ENCODE results near the gene CFAP107. TPM values are rescaled to one million over a fixed set of nuclear protein-coding genes. Genes with fewer than 3 reads are reported as not detected.

CFAP107 gene
- total RNA-seq, 1 experiment from 2014 or later: not detected

Other genes starting within 250 kb of the CFAP107 start
- not detected in 2 replicates for gene DHRS3, start 128.0 kb upstream of the CFAP107 start, total RNA-seq (2014; rRNA removed; shearing (Covaris generic))
- not detected in 2 replicates for gene AADACL4, start 102.1 kb upstream of the CFAP107 start, total RNA-seq (2014; rRNA removed; shearing (Covaris generic))
- gene AADACL3, start 30.1 kb upstream of the CFAP107 start, total RNA-seq (2014; rRNA removed; shearing (Covaris generic)): not detected in 2 replicates
- gene PRAMEF12, start 27.5 kb downstream of the CFAP107 start, total RNA-seq (2014; rRNA removed; shearing (Covaris generic)): not detected in 2 replicates
- not detected in 2 replicates for gene PRAMEF1, start 45.2 kb downstream of the CFAP107 start, total RNA-seq (2014; rRNA removed; shearing (Covaris generic))
- not detected in 2 replicates for gene PRAMEF11, start 85.2 kb downstream of the CFAP107 start, total RNA-seq (2014; rRNA removed; shearing (Covaris generic))
- gene HNRNPCL1, start 102.5 kb downstream of the CFAP107 start, total RNA-seq (2014; rRNA removed; shearing (Covaris generic)): not detected in 2 replicates
- gene PRAMEF2, start 110.9 kb downstream of the CFAP107 start, total RNA-seq (2014; rRNA removed; shearing (Covaris generic)): not detected in 2 replicates
- not detected in 2 replicates for gene PRAMEF4, start 140.0 kb downstream of the CFAP107 start, total RNA-seq (2014; rRNA removed; shearing (Covaris generic))
- not detected in 2 replicates for gene PRAMEF10, start 152.1 kb downstream of the CFAP107 start, total RNA-seq (2014; rRNA removed; shearing (Covaris generic))
- gene PRAMEF7, start 170.4 kb downstream of the CFAP107 start, total RNA-seq (2014; rRNA removed; shearing (Covaris generic)): not detected in 2 replicates
- not detected in 2 replicates for gene PRAMEF6, start 201.4 kb downstream of the CFAP107 start, total RNA-seq (2014; rRNA removed; shearing (Covaris generic))

All from SK-MEL-5 (cell line).